GM19238 (cell line): Measurements from ENCODE around the gene OPA1.
"Not testable (repeated sequence)": the region's sequence is repeated elsewhere in the genome, so short reads cannot be mapped to it uniquely, and the experiment has no call there.

Experiments used
- DNase-seq: peaks from one replicate; pipeline ENCODE4 v3.0.0; 2011; ENCODE audit warnings: low spot score; ENCODE audit not compliant: insufficient read length

The OPA1 gene

DNA sequence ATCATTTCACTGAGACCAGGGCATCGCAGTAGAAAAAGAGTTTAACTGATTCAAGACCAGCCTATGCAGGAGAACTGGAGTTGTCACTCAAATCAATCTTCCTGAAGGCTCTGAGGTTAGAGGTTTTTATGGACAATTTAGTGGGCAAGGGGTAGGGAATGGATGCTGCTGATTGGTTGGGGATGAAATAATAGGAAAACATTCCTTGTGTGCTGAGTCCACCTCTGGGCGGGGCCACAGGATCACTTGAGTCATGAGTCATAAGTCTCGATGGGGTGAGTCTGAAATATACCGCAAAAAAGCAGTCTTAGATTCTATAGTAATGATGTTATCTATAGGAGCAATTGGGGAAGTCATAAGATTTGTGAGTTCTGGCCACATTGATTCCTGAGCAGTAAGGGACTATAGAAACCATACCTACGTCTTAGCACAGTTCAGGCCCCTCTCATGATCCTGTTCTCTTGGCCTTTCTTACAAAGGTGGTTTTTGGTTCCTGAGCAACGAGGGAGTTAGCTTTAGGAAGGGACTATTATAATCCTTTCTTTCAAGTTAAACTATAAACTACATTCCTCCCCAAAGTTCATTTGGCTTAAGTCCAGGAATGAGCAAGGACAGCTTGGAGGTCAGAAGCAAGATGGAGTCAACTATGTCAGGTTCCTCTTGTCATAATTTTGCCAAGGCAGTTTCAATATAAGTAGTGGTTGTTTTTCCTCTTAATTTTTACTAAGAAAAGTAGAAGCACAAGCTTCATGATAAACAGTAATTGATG, 2.7 kb upstream of the OPA1 start:
- no peak for DNase-seq

DNA sequence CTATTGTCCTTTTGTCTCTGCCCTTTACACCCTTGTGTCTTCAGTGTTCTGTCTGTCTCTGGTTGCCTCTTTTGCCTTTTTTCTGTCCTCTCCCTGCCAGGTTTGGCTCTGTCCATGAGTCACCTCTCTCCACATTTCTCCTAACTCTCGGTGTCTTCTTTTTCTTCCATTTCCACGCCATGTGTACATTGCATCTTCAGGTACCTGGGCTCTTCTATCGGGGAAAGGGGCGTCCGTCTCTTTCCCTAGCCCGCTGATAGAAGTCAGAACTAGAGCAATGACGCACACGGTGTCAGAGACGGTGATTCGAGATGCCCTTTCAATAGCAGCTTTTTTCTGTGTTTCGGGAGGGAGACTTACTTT, 641 bp downstream of the OPA1 start:
- no peak for DNase-seq

DNA sequence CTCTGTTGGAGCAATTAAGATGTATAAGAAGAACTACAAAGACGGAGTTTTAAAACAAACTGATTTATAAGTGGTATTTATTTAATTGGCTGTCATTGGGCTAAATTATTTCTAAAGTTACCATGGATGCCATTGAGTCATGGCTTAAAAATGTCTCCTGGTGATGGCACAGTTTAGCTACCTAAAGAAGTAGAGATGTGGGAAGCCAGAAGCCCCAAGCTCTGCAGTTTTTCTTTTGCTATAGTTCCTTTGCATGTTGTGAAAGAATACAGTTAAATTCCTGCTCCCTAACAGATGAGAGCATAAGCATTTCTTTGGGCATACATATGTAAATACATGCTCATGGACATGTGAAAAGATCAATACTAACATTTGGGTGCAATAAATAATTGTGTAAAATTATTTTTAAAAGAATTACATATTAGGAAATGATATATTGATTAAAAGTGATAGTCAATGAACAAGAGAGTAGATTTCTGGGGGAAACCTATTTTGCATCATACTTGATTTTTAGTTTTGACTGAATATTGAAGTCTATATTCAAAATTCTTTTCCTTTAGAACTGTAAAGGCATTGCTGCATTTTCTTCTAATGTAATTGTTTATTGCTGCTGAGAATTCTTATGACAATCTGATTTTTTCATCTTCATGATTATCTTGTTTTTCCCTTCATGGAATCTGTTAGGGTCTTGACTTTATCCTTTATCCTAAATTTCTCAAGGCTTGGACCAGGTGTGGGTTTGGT, 2.1 kb downstream of the OPA1 start:
- no peak for DNase-seq

DNA sequence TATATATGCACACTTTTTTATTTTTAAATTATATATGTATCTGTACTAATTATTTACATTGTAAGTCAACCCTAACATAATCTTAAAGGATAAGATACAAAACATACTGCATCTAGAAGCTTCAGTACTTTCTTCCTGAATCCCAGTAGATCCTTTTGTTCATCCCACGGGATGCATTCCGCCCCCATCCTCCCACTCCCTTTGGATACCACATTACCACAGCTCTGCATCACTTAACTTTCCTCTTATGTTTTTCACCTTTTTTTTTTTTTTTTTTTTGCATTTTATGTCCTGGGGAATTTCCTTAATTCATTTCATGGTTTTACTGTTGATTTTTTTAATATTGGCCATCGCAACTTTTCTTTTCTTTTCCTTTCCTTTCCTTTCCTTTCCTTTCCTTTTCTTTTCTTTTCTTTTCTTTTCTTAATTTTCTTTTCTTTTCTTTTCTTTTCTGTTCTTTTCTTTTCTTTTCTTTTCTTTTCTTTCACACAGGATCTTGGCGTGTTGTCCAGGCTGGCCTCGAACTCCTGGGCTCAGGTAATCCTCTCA, 3.0 kb downstream of the OPA1 start:
- DNase-seq, result no peak

DNA sequence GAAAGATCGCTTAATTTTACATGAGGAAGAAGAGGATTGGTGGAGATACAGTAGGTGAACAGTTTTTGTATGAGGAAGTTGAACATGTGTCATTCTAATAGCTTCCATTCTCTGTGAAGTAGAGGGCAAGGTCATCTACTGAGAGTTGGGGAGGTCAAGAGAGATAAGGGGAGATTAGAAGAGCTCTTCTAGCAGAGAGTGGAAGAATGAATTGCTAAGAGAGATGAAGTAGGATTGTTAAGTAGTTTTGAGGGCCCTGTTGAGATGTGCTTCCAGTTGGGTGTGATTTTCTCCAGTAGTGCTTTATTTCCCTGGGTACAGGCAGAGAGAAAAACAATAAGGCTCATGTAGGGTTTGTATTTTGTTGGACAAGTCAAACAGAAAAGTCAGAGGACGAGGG, 5.2 kb downstream of the OPA1 start:
- no peak for DNase-seq

DNA sequence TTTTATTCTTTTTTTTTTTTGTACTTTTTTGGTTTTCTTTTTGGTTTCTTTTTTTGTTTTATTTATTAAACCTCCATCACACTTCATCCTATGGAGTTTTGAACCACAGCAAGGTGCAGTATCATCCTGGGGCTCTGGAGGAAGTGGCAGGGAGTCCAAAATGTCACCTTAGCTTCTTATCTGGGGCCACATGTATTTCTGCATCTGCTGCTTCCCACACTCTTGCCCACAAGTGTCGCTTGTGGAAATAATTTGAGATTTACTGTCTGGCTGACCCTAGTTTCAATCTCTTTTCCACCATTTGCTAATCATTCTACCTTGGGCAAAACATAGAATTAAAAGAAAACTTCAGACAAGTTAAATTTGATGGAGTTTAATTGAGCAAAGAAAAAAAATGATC, 6.4 kb downstream of the OPA1 start:
- DNase-seq, result no peak

DNA sequence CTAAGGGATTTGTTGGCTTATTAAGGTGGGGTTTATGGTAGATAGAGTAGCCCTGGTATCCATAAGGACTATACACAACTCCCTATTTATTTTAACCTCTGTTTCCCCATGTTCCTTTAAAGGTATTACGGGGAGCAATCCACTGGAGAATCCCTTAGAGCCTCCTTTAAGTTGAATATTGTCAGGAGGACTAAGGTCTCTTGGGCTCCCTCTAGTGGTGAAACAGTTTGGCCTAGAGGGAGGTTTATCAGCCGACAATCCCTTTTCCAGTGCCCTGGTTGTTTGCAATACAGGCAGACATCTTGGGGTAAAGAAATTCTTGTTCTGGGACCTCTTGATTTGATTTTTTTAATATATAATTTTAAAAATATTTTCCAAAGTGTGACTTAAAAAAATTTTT, 12.9 kb downstream of the OPA1 start:
- no peak for DNase-seq

DNA sequence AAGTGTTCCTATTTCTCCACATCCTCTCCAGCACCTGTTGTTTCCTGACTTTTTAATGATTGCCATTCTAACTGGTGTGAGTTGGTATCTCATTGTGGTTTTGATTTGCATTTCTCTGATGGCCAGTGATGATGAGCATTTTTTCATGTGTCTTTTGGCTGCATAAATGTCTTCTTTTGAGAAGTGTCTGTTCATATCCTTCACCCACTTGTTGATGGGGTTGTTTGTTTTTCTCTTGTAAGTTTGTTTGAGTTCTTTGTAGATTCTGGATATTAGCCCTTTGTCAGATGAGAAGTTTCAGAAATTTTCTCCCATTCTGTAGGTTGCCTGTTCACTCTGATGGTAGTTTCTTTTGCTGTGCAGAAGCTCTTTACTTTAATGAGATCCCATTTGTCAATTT, 13.9 kb downstream of the OPA1 start:
- not testable (repeated sequence) for DNase-seq

DNA sequence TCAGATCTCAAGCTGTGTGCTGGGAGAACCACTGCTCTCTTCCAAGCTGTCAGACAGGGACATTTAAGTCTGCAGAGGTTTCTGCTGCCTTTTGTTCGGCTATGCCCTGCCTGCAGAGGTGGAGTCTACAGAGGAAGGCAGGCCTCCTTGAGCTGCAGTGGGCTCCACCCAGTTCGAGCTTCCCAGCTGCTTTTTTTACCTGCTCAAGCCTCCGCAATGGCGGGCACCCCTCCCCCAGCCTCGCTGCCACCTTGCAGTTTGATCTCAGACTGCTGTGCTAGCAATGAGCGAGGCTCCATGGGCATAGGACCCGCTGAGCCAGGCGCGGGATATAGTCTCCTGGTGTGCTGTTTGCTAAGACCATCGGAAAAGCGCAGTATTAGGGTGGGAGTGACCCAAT, 17.5 kb downstream of the OPA1 start:
- DNase-seq, result not testable (repeated sequence)

DNA sequence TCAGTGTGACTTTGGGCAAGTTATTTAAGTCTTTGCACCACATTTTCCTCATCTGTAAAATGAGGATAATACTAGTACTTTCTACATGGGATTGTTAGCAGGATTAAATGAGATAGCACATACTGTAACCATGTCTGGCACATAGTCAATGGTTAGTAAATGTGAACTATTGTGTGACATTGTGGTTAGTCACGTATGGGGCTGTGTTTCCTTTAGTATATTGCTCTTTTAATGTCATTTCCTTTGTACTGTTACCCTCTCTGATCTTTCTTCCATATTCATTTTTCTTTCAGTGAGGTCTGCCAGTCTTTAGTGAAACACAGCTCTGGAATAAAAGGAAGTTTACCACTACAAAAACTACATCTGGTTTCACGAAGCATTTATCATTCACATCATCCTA, 21.4 kb downstream of the OPA1 start:
- DNase-seq, result no peak

DNA sequence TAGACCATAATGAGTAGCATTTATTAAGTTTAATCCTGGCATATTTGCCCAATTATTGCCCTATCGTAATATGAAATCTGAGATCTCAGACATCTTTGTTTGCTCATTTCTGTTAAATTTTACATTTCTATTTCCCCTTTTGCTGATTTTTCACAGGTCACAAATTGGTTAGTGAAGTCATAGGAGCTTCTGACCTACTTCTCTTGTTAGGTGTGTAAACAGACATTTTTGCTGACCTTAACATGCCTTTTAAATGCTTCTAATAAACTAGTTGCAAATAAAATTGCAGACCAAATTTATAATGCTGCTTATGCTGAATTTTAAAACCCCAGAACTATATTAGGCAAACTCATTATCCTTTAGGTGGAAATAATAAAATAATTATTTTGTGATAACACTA, 24.6 kb downstream of the OPA1 start:
- no peak for DNase-seq

DNA sequence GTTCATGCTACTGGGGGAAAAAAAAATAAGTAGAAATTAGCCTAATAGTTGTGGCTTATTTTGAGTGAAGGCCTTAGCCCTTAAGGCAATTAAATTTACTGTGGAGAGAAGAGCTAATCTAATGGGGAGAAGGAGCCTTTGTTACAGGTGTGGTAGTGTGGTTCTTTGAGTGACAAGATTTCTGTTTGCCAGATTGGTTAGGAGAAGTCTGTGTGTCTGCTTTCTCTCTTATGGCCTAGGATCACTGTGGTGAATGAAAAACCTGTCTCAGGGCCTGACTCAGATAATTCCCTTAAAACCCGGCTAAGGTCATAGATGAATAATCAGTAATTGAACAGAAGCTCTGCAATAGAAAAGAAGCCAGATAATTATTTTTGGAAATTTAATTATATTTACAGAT, 27.0 kb downstream of the OPA1 start:
- DNase-seq, result no peak

DNA sequence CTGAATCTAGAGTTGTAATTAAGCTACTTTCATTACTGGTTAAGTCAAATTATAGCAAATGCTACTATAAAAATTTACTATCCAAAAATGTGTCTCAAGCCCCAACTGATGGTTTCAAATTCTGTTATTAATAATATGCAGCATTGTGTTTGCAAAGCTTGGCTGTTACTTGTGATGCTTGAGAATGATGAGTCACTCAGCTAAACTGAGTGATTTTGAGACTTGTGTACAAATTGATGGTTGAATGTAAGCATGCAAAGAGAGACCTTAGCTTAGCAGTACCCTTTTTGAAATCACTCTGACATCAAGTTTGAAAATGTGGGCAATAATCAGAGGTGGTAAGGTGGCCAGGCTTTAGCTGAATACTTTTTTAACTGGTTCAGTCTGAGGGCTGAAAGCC, 27.6 kb downstream of the OPA1 start:
- no peak for DNase-seq

DNA sequence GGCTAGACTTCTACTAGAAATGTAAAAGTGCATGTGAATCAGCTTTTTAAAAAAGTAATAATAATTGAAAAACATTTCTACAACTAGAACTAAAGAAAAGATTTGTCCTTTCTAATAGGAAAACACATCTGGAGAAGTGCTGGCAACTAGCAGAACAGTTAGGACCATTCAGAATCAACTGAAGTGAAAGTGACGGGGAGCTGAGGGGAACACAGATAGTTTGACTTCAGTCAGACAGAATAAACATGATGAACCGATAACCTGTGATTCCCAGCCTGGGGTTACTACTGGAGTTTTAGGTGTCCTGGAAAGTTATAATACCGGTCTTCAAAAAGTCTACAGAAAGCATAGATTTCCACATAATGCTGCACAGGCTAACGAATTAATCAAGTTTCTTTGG, 28.1 kb downstream of the OPA1 start:
- no peak for DNase-seq

DNA sequence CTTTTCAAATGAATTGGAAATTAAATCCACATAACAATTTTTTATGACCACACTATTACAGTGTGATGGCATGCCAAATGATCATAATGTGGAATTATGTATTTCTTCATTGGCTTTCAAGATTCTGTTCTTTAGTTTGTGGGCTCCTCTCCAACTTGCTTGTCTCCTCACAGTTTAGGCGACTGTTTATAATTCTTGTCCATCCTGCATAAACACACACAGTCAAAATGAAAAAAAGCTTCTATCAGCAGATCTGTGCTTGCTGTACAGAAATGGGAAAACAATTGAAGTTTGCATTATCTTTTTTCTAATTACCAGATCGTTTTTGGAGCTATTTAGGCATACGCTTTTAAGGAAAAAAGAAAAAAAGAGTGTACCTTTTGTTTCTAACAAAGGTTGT, 37.0 kb downstream of the OPA1 start:
- no peak for DNase-seq

DNA sequence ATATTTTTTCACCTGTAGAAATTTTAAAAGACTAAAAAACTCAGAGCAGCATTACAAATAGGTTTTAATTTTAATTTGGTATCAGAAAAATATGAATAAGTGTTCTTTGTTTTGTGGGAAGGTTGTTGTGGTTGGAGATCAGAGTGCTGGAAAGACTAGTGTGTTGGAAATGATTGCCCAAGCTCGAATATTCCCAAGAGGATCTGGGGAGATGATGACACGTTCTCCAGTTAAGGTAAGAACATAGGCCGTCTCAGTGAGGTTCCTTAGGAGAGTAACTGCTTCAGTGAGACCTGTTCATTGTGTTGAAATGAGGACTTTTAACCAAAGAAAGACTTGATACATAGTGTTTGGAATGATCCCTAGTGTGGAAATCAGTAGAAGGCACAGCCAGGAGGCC, 44.8 kb downstream of the OPA1 start:
- DNase-seq, result no peak

DNA sequence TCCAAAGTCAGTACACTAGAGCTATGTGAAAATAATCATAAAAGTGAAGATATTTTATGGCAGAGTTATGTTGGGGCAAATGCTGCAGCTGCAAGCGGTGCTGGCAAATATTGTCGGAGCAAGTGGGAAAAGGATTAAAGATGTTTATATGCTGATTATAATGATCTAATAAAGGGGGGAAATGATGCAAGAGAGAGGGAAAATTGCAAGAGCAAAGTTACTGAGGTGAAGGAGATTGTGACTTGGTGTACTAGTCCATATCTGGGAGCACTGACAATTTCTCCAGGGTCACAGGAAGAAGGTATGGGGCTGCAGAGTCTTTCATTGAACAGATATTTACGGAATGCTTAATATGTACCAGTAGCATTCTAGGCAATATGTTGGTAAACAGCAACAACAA, 45.8 kb downstream of the OPA1 start:
- no peak for DNase-seq

DNA sequence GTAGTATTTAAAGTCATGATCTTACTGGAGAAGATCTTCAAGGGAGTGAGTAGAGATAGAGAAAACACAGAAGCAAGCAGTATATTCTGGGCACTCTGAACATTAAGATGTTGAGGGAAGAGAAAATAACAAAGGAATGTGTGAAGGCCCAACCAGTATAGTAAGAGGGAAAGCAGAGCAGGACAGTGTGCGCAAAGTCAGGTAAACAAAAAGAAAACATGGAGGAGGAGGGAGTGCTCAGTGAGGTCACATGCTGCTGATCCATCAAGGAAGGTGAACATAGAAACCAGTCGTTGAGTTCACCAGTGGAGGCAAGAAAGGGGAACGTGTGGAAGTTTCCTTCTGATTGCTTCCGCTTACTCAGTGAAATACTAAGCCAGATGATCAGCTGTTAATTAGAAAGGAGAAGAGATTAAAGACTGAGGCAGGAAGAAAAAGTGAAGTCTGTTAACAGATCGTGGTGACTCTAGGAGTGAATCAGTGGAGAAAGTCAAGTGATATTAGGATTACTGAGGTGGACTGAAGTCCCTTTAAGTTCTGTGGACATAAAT, 47.2 kb downstream of the OPA1 start:
- no peak for DNase-seq

DNA sequence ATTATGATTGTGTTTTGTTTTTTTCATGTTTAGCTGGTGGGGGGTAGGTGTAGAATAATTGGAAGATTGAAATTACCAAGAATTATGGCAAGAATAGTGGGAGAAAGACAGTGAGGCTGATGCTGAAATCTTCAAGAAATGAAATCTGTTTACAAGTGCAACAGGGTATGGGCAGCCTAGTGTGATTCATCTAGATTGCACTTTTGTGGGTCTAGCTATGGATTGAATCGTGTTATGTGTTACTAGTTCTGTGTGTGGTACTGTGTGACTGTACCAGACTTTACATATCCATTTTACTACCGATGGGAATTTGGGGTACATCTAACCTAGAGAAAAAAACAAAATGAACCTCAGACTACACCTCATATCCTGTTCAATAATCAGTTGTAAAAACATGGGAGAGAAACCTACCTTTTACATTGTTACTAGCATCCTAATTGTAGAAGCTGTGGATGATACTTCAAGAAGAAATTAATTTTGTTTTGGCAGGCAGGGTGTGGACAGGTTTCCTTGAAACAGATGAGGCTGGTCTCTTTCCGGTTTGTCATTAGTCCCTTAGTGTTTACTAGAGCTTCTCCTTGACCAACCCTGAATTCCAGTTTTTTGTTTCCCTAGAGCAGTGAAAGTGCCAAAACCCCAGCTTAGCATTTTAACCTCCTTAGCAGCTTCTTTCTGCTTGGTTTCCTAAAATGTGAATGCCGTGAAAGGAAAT, 47.9 kb downstream of the OPA1 start:
- no peak for DNase-seq

DNA sequence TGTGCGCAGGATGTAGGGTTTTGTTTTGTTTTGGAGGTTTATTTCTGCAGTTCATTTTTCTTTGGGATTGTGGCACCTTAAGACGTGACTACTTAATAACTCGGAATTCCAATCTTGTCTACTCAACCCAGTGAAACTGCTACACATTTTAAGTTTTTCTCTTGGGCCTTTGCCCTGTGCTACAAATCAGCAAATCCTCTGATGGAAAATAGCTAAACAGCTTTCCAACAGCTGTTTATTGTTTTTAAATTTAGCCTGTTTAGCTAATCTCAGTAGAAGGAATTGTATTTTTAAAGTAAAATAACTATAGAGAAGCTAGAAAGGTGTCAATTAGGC, 48.4 kb downstream of the OPA1 start:
- DNase-seq, result no peak

DNA sequence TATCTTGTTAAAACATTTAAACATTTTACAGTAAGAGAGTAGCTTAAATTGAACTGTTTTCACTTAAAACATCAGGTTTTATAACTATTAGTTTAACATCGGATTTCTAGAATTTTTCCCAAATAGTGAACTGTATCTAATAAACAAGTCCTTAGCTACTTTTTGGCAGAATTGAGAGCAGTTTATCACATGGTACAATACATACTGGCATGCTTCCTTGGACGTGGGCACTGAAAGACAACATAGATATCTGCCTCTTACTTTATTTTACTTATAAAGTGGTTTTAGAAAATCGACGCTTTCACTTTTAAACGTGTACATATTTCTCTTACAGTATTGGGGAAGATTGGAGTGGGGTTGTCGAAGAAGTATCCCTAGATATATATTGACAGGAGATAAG, 52.8 kb downstream of the OPA1 start:
- DNase-seq, result no peak

DNA sequence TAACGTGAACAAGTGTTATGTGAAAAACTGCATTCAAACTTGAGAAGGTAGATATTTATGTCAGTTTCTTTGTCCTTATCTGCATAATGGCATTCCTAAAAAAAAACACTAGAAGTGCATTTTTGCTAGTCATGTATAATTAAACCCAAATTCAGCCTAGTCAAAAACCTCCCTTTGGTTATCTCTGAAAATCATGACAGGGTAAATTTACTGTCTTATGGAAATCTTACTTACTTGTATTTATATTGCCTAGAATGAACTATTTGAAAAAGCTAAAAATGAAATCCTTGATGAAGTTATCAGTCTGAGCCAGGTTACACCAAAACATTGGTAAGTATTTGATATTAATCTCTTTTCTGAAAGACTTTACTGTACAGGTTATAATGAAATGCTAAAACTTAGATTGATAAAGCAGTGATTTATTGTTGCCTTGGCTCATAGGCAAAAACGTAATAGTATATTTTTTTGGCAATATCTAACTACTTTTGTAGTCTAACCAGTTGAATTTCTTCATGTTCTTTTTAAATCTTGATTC, 55.6 kb downstream of the OPA1 start:
- DNase-seq, result no peak
